HG02852 (cell line): ENCODE measurements around the gene NOP9.

Source experiments
- ATAC-seq: cut with Tn5 transposase; IDR thresholded peaks from one replicate; pipeline ENCODE4 v1.9.1; 2021; ENCODE audit warnings: mild to moderate bottlenecking, moderate library complexity; ENCODE audit not compliant: unreplicated experiment

Gene NOP9

DNA sequence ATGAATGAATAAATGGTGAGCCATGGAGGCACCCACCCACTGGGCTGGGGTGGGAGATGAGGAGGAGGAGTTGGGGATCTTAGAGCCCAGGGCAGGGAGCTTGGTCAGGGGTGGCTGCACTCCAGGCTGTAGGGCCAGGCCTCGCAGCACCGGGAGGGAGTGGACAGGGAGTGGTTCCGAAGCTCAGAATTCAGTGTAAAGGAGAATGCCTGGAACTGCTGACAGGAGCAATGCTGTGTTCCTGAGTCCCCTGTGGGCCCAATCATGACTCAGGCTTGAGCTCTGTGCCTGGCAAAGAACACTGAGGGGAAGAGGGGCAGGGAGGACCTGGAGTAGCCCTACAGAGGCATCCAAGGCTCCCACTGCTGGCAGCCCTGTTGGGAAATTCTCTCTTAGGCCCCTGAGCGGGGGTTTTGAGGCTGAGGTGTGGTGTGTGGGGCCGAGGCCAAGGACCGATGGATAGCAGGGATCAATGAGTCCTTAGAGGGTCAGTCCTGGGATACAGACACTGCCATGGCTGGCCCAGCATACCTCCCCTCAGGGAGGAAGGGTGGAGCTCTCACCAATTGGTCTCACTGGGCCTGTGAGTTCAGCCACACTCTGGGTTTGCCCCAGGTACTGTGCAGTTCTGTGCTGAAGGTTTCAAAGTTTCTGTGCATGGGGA, 18.7 kb upstream of the NOP9 start:
- no peak for ATAC-seq

DNA sequence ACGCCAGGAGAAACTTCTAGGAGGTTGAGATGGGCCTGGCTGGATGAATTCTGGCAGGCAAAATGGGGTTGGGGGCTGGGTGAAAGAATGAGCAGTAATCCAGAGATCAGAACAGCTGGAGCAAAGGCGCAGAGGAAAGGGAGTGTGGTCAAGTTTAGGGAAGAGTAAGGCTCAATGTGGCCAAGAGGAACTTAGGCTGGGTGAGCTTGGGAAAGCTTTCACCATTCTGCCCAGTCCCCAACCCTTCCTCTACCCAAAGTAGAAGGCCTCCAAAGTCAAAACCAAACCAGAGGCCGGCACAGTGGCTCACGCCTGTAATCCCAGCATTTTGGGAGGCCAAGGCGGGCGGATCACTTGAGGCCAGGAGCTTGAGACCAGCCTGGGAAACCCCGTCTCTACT, 18.0 kb upstream of the NOP9 start:
- no peak for ATAC-seq

DNA sequence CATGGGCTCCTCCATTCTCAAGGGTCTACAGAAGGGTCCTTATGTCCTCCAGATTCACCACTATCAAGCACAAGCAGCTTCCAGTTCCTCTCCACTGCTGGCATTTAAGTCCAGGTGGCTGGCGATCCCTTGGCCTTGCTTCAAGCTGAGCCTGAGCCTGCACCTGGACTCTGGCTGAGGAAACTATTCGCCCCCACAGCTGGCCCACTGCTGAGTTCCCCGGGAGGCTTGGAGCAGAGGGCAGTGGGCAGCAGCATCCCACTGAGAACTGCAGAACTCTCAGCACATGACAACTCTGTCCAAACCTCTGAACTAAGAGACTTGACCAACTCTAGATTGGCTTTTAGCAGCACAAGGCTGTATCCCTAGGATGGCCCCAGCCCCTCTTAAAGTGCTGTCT, 16.9 kb upstream of the NOP9 start:
- ATAC-seq = no peak

DNA sequence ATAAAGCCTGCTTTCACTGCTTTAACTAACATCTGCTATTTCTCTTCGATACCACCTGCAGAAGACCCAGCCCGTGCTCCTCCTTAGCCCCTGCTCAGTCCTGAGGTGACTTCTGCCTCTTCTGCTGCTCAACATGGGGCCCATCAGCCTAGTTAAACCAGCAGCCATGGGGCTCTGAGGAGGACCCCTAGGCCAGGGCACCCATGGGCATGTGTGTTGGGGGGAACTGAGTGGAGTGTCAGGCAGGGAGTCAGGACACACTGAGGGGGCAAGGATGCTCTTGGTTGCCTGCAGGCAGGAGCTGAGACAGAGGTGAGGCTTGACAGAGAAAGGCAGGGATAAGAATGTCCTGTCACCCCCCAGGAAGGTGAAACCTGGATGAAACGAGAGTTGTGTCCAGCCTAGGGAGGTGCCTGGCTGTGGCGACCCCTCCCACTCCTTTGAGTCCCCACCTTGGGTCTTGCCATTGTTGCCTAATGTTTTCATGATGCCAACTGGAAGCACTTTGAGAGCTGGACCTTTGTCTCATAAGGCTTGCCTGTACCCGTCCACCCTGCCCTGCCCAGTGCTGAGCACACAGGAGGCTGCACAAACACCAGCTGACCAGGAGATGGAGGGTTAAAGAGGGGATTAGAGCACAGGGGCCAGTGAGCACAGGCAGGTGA, 15.7 kb upstream of the NOP9 start:
- no peak for ATAC-seq

DNA sequence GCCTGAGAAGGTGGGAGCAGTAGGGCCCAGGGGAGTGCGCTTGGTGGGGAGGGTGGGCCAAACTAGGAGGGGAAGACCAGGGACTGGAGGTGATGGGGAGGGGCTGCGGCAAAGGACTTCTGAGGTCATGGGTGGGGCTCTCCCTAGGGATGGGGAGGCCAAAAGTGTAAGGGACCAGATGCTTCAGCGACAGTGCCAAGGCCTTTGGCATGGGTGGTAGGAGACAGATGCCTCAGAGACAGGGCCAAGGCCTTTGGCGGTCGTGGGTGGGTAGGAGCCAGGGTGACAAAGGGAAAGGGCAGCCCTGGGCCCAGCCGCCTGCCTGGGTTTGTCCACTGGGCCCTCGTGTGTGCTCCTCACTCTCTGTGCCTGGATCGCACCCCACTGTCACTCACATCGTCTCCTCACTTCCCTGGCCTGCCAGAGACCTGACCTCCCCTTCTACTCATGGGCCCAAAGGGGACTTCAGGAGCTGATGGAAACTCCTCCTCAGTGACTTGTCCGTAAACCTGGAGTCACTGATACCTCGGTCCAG, 15.1 kb upstream of the NOP9 start:
- ATAC-seq = no peak

DNA sequence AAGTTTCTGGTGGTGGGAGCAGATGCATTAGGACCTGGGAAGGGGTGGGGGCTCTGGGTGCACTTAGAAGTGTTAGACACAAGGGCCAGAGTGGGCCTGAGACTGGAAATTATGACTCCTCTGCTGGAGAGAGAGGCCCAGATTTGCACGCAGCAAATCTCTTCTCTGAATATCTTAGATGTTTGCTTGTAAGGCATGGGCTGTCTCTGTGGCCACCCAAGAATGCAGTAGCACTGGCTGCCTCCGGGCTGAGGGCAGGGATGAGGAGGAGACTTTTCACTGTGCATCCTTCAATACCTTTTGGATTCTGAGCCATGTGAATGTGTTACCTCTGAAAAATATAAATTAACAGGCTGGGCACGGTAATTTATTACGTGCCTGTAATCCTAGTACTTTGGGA, 14.3 kb upstream of the NOP9 start:
- ATAC-seq = no peak

DNA sequence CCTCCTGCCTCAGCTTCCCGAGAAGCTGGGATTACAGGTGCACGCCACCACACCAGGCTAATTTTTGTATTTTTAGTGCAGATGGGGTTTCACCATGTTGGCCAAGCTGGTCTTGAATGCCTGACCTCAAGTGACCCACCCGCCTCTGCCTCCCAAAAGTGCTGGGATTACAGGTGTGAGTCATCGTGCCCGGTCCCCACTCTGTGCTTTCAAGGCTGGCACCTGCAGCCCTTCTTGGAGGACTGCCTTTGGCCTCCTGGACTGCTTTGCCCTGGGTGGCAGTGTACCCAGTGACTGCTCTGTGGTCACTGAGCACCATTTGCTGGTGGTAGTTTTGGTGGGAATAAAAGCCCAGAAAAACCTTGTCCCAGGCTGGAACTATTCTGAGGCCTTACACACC, 12.7 kb upstream of the NOP9 start:
- no peak for ATAC-seq

DNA sequence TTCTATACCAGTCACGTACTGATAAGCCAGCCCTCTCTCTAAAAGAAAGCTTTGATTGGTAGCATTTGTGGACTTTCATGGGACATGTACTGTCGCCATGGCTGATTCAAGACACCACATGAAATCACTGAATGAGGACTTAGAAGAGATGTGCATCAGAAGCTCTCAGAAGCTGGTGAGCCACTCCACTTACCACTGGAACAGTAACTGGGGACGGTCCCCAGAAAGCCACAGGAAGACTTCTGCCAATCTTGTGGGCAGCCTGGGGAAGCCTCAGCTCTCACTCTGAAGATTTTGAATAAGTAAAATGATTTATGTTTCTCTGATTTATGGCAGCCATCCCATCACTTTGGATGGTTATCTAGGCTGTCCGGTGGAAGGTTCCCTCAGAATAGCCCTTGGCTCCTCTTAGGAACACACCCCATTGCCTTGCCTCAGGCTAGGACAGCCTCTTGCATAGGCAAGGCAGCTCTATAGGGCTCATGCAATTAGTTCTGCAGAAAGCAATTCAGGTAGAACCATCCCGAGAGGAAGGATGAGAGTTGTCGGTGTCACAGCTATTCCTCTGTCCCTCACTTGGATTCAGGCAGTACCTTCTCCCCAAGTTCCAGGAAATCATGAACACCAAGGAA, 9.9 kb upstream of the NOP9 start:
- no peak for ATAC-seq

DNA sequence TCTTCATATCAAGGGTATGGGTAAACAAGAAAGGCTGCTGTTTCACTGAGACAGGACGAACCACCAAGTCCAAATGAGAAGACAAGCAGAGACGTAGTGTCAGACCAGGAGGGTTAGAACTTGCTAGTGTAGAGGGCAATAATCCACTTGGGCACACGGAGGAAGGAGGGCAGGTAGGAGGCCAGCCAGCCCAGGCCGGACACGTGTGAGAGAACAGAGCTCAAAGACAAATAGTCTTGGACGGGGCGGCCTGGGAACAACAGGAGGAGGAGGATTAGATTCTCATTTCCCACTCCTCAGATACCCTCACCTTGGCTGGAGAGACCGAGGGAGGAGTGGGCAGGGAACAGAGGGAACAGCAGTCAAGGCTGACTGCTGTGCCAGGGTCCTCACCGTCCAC, 8.9 kb upstream of the NOP9 start:
- ATAC-seq = no peak

DNA sequence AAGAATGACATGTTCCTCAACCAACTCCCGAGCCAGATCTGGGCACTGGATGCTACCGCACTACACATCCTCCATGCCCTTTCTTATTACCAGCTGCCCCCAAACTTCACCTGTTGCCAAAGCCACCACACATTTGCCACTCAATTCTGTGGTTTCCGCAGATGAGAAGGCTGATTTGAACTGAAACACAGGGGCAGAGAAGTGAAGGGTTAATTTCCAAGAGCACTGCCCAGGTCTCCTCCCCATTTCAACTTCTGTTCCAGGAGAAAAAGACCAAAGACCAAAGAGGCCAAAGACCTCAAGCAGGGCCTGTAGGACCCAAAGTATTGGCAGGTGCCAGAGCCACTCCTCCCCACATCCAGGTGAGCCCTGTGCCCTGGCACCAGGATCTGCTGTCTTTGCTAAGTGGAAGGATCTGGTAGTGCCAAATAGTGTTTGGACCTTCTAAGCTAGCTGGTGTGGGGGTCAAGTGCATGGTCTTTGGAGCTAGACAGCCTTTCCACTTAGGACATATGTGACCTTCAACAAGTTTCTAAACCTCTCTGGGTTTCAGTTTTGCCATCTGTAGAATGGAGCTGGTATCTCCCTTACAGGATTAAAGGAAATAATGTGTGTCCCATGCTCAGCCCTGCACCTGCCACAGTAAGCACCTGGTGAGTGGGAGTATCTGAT, 8.1 kb upstream of the NOP9 start:
- no peak for ATAC-seq

DNA sequence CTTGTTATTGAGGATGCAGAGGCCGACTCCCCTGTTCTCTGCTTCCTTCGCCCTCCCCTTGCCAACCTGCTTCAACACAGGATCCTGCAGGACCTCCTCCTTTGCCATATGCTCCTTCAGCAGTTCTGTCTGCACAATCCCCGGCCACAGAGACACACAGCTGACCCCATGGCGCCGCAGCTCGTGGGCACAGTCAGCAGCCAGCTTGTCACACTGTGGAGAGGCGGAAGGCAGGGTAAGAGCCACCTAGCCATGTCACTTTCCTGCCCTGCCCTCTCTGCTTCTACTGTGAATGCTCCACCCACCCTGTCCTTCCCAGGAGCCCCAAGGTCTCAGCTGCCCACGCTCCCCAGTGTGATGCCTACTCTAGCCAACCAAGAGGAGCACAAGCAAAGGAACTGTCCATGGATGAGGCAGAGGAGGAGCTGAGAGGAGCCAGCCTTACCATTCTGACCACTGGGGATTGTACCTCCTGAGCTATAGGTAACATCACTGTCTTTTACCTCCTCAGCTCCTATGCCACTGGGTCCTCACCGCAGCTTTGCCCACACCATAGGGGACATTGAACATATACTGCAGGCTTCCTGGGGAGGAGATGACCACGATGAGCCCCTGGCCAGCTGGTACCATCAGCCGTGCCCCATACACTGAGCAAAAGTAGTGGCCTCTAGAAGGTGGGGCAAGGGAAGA, 7.4 kb upstream of the NOP9 start:
- no peak for ATAC-seq

DNA sequence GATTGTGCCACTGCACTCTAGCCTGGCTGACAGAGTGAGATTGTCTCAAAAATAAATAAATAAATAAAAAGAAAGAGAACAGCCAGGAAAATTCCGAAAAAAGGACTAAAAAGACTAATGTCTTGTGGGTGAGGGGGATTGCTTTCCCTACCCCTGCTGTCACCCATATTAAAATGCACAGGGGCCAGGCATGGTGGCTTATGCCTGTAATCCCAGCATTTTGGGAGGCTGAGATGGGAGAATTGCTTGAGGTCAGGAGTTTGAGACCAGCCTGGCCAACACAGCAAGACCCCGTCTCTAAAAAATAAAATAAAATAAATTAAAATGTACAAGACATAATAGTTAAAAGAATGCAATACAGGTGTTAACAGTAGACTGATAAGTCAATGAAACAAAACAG, 6.1 kb upstream of the NOP9 start:
- no peak for ATAC-seq

DNA sequence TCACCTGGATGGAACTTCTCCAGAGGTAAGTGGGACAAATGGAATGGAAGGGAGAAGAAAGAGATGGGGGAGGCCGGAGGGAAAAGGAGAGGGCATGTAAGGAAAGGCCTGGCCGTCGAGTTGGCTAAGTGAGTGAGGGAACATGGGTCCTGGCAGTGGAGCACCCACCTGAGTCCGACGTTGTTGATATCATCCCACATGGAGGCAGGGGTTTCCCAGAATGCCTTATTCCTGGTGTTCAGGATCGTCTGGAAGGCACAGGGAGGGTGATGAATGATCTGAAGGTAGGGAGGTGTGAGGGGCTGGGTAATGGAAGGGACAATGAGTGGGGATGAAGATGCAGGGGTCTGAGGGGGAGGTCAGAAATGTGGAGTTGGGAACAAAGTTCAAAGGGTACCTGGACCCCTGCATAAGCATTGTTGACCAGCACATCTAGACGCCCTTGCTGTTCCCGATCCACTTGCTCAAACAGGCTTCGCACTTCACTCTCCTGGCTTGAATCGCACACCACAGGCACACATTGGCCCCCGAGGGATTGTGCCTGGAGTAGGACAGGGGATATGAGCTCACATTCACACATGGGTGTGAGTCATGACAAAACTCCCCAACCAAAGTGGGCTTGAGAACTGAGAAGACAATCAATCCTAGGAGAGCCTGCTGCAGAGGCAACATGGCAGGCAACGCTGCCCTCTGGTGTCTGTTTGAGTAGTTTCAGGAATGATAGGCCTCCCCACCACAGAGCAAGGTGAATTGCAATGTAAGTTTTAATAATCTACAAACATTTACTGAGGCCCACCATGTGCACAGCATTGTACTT, 3.1 kb upstream of the NOP9 start:
- peak; percentile 40 for ATAC-seq

DNA sequence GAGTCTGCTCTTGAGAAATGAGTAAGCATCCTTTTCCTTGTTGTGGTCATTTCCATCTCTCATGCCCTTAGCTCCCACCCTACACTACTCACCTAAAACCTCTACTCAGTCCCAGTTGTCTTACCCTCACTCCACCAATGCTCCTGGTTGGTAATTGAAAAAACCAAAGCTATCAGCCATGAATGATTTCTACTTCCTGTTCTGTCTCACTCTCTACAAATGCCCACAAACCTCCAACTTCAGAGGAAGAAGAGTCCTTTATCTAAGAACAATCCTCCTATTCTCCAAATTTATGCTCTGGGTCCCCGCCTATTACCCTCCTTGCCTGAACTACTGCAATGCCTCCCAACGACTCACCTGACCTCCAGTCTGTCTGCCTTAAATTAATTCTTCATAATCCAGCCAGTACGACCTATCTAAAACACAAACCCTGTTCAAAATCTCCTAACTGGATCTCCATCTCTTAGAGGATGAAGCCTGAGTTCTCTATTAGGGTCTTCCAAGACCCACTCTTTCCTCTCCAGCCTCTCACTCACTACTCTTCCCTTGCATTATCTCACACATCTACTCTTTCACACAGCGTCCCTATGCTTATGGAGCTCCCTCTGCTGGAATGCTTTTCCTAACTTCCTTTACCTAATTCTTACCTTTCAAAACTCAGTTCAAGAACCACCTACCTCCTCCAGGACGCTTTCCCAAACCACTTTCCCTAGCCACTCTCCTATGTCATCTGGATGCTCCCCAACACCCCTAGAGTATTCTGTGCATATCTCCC, 2.3 kb upstream of the NOP9 start:
- peak; percentile 22 for ATAC-seq

DNA sequence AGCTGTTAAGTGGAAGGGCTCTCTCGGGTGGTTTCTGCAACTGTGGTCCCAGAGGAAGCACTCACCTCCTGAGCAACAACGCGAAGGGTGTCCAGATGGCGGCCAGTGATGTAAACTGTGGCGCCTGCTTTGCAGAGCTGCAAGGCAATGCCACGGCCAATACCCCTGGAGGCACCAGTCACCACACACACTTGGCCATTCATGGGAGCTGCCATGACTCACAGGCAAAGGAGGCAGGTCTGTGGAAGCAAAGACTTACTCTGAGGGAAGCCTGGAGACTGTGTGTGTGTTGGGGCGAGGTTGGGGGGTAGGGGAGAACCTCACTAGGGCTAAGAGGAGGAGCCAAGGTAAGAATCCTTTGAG, 777 bp upstream of the NOP9 start:
- ATAC-seq = no peak

DNA sequence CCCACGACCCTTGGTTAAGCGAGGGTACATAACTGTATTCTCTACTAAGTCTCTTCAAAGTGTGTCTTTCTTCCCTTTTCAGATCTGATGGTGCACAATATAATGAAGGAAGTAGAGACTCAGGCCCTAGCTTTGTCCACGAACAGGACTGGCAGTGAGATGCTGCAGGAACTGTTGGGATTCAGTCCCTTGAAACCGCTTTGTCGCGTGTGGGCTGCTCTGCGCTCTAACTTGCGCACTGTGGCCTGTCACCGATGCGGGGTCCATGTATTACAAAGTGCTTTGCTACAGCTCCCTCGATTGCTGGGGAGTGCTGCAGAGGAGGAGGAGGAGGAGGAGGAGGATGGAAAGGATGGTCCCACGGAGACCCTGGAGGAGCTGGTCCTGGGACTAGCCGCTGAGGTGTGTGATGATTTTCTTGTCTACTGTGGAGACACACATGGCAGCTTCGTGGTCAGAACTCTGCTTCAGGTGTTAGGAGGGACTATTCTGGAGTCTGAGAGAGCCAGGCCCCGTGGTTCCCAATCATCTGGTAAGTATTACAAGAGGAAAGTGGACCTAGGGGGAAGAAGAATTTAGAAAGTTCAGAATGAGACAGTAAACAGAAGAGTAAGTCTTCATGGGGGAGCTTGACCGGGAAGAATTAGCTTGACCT, 803 bp downstream of the NOP9 start:
- no peak for ATAC-seq

DNA sequence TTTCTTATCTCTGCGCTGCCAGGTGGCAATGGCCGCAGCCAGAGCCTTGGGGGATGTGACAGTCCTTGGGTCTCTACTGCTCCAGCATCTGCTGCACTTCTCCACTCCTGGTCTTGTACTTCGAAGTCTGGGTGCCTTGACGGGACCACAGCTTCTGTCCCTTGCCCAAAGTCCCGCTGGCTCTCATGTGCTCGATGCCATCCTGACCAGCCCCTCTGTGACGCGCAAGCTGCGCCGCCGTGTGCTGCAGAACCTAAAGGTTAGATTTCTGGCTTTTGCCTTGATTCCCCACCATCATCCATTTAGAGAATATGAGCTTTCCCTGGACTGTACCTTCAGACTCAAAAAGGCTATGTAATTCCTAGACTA, 4.4 kb downstream of the NOP9 start:
- no peak for ATAC-seq

DNA sequence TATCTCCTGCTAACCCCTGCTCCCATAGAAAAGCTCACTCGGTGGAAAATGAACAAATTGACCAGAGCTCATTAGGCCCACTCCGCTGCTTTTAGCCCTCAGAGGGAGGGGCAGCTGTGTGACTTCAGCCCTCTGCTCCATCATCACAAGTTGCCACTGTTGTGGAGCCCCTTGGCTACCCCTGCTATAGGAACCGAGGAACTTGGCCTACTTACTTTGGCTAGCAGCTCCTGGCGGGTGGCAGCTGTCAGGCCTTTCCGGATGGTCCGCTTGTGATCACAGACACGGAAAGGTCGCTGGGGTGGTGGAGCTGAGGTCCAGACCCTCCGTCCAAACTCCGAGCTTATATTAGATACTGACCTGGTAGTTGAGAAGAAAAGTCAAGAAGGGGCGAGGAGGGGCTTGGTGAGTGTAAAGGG, 7.5 kb downstream of the NOP9 start:
- ATAC-seq = no peak
